Large intestine (tissue), 3 donors: ENCODE measurements around the gene RRP12. TPM values are rescaled to one million over a fixed set of nuclear protein-coding genes. Genes with fewer than 3 reads are reported as not detected.
"Not testable (repeated sequence)": the region's sequence is repeated elsewhere in the genome, so short reads cannot be mapped to it uniquely, and the experiment has no call there.

Experiments
- DNase-seq, 2 donors: peaks; one replicate each; pipeline versions ENCODE4 v3.0.0 to v3.0.0-alpha.2; 2013
- H3K27ac ChIP-seq: one replicate; pipeline ENCODE4 v1.5.1; 2013; ENCODE audit warnings: low read length
- H3K27me3 ChIP-seq: 2 replicates; pipeline ENCODE4 v1.6.1; 2013; ENCODE audit warnings: low read length; ENCODE audit not compliant: control insufficient read depth, insufficient read depth
- H3K36me3 ChIP-seq: 2 replicates; pipeline ENCODE4 v1.6.1; 2013; ENCODE audit warnings: low read length; ENCODE audit not compliant: control insufficient read depth, insufficient read depth
- H3K4me1 ChIP-seq: one replicate; pipeline ENCODE4 v1.6.1; 2013; ENCODE audit warnings: low read length; ENCODE audit not compliant: control insufficient read depth, insufficient read depth
- H3K4me3 ChIP-seq: one replicate; pipeline ENCODE4 v1.5.1; 2013; ENCODE audit warnings: low read length
- H3K9me3 ChIP-seq: one replicate; pipeline ENCODE4 v1.6.1; 2013; ENCODE audit warnings: mild to moderate bottlenecking, low read depth, low read length, moderate library complexity; ENCODE audit not compliant: control insufficient read depth
- WGBS: methylation state at CpG from one replicate; pipeline ENCODE4 v1.1.5; 2013; ENCODE audit warnings: low lambda C conversion rate; ENCODE audit not compliant: insufficient coverage; 5-methylcytosine and 5-hydroxymethylcytosine counted together
- polyA plus RNA-seq: library from polyadenylated mRNA; unstranded; fragments of 120-200 nt; gene quantifications from one replicate; pipeline ENCODE4 v1.2.1, GENCODE V29; 2013

RRP12 gene
- polyA plus RNA-seq, 1 donor: 25.3 TPM

GRCh38 chr10:97358781-97359180, 42.4 kb downstream of the RRP12 start:
- peaks cover 8% of the 10 kb centered on the region for H3K4me1 ChIP-seq

DNA sequence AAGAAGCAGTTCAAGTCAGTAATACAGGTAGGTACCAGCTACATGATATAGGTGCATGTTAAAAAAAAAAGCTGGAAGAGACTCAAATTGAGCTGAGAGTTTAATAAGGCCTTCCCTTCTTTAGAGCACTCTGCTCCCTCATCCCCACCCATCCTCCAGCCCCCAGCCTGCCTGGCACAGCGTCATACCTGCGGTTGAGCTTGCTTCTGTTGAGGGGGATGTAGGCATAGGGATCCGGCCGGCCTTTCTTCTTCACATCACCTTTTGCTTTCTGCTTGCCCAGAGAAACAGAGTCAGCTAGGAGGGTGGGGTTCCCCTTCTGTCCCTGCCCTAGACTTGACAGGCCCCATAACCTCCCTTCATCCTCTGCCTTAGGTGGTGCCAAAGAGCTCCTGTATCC, 42.8 kb downstream of the RRP12 start:
- Histone ChIP-seq H3K9me3 (no peaks in the 10 kb centered on the region), H3K27me3 (no peaks in the 10 kb centered on the region), H3K4me3 (no peak overlapping the region), H3K4me1 (peaks cover 8% of the 10 kb centered on the region), H3K36me3 (peaks cover 44% of the 10 kb centered on the region), H3K27ac (no peak overlapping the region)
- WGBS: no CpG with 5 or more reads among the region's 4 CpGs
- no peak for DNase-seq

More at GRCh38 chr10:97358781-97359180, 42.4 kb downstream of the RRP12 start:
- Histone ChIP-seq H3K4me3 (no peak overlapping the region), H3K27ac (no peak overlapping the region), H3K27me3 (no peaks in the 10 kb centered on the region), H3K36me3 (peaks cover 48% of the 10 kb centered on the region), H3K9me3 (no peaks in the 10 kb centered on the region)
- no peak for DNase-seq
- no CpG with 5 or more reads among the region's 3 CpGs for WGBS

GRCh38 chr10:97356918-97357317, 44.2 kb downstream of the RRP12 start:
- Histone ChIP-seq H3K36me3 (peaks cover 36% of the 10 kb centered on the region), H3K4me3 (no peak overlapping the region), H3K4me1 (peaks cover 8% of the 10 kb centered on the region), H3K9me3 (no peaks in the 10 kb centered on the region), H3K27ac (no peak overlapping the region), H3K27me3 (no peaks in the 10 kb centered on the region)
- no peak for DNase-seq
- no CpG with 5 or more reads among the region's 7 CpGs for WGBS

- Histone ChIP-seq H3K36me3 (peaks cover 36% of the 10 kb centered on the region), H3K27me3 (no peaks in the 10 kb centered on the region), H3K4me1 (peaks cover 8% of the 10 kb centered on the region), H3K4me3 (no peak overlapping the region), H3K27ac (no peak overlapping the region), H3K9me3 (no peaks in the 10 kb centered on the region)
- WGBS: no CpG with 5 or more reads among the region's 6 CpGs
- no peak for DNase-seq
Observed at GRCh38 chr10:97356318-97356914, 44.7 kb downstream of the RRP12 start.

GRCh38 chr10:97355571-97355975, 45.6 kb downstream of the RRP12 start:
- DNase-seq: no peak
- WGBS: no CpG with 5 or more reads among the region's 5 CpGs
- peaks cover 10% of the 10 kb centered on the region for H3K4me1 ChIP-seq
- no peak overlapping the region for H3K4me3 ChIP-seq
- H3K36me3 ChIP-seq: peaks cover 36% of the 10 kb centered on the region
- H3K9me3 ChIP-seq: peaks cover under 1% of the 10 kb centered on the region
- no peaks in the 10 kb centered on the region for H3K27me3 ChIP-seq
- H3K27ac ChIP-seq: no peak overlapping the region

DNA sequence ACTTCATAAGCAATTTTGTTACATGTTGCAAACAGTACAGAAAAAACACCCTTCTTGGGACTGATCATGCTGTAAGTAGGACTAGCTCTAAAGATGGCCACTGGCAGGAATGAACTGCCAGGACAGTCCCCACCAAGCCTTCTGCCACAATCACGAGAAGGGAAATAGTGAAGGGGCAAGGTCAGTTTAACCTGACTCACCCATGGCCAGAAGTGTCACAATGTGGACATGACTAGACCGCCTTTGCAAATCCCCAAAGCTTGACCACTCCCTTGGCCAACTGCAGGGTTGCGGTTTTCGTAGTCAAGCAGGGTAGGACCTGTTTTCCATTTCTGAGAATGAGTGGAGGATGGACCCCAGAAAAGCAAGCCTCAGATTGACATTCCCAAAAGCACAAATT, 47.2 kb downstream of the RRP12 start:
- peaks cover 23% of the 10 kb centered on the region for H3K4me1 ChIP-seq
- H3K9me3 ChIP-seq: peaks cover 2% of the 10 kb centered on the region
- no peaks in the 10 kb centered on the region for H3K27me3 ChIP-seq
- no peak overlapping the region for H3K27ac ChIP-seq
- peaks cover 24% of the 10 kb centered on the region for H3K36me3 ChIP-seq
- DNase-seq: no peak
- WGBS: no CpG with 5 or more reads among the region's 4 CpGs
- no peak overlapping the region for H3K4me3 ChIP-seq

DNA sequence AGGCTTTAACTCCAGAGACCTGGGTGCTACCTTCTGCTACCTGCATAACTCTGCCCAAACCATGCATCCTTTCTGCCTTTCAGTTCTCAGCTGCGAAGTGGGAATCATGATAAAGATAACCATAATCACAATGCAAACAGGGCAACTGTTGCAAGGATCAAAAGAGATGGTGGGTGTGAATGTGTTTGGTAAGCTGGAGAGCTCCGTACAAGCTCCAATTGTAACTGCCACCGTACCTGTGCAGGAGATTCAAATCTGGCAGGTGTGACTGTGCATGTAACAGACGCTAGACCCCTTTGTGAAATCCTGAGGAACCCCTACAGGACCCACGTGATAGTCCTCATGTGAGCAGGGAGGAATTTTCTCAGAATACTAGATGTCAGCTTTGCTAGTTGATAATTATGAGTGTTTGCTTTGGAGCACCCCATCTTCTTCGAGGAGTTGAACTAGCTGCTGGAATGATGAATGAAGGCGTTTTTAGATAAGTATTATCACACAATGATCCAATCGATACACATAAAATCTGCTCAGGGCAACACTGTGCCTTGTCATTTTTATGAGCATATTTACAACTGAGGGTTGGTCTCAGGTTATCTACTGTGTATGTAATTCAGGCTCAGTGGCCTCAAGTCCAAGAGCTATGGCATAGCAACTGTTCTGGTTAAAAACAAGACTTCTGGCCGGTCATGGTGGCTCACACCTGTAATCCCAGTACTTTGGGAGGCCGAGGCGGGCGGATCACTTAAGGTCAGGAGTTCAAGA, 51.2 kb downstream of the RRP12 start:
- peak; percentile 57 to 82 for DNase-seq
- H3K27ac ChIP-seq: peak overlapping the region; percentile 54
- no CpG with 5 or more reads among the region's 12 CpGs for WGBS

GRCh38 chr10:97347317-97347716, 53.8 kb downstream of the RRP12 start:
- Histone ChIP-seq H3K36me3 (no peaks in the 10 kb centered on the region), H3K27me3 (no peaks in the 10 kb centered on the region), H3K4me1 (peaks cover 14% of the 10 kb centered on the region), H3K9me3 (peaks cover 2% of the 10 kb centered on the region), H3K4me3 (no peak overlapping the region), H3K27ac (no peak overlapping the region)
- WGBS: no CpG with 5 or more reads among the region's 4 CpGs
- DNase-seq: no peak

More for the DNA sequence above, 51.2 kb downstream of the RRP12 start:
- peaks cover 14% of the 10 kb centered on the region for H3K4me1 ChIP-seq
- no peaks in the 10 kb centered on the region for H3K36me3 ChIP-seq
- H3K9me3 ChIP-seq: peaks cover 2% of the 10 kb centered on the region
- H3K4me3 ChIP-seq: no peak overlapping the region
- H3K27me3 ChIP-seq: no peaks in the 10 kb centered on the region

- not testable (repeated sequence) for H3K9me3 ChIP-seq, H3K4me1 ChIP-seq, DNase-seq, H3K27ac ChIP-seq, H3K36me3 ChIP-seq, H3K4me3 ChIP-seq, H3K27me3 ChIP-seq
- no CpG with 5 or more reads among the region's 6 CpGs for WGBS
Observed at GRCh38 chr10:97343664-97344063, 57.5 kb downstream of the RRP12 start.

- no CpG with 5 or more reads among the region's 2 CpGs for WGBS
- no peaks in the 10 kb centered on the region for H3K36me3 ChIP-seq
- DNase-seq: no peak
- H3K9me3 ChIP-seq: no peaks in the 10 kb centered on the region
- peaks cover 8% of the 10 kb centered on the region for H3K4me1 ChIP-seq
- H3K27ac ChIP-seq: no peak overlapping the region
- peaks cover 7% of the 10 kb centered on the region for H3K27me3 ChIP-seq
- H3K4me3 ChIP-seq: no peak overlapping the region
Observed at GRCh38 chr10:97341416-97341815, 59.7 kb downstream of the RRP12 start.
